OCI-LY1 (cell line): ENCODE data around the gene PMVK.

Source experiments
- H2AFZ ChIP-seq: fragments of 200-600 bp; sonication (generic), shearing (Covaris generic); 2 replicates; pipeline ENCODE4 v1.6.0; 2014; ENCODE audit warnings: antibody characterized with exemption, mild to moderate bottlenecking, low read length
- H3F3A ChIP-seq: fragments of 200-600 bp; sonication (generic), shearing (Covaris generic); 2 replicates; pipeline ENCODE4 v1.6.0; 2014; ENCODE audit warnings: mild to moderate bottlenecking, antibody characterized with exemption, low read length, moderate library complexity; ENCODE audit not compliant: insufficient read depth
- H3K27ac ChIP-seq: fragments of 200-600 bp; sonication (generic); 2 replicates; pipeline ENCODE4 v1.5.1; 2014; ENCODE audit warnings: low read length, mixed run types, mild to moderate bottlenecking, low read depth; ENCODE audit not compliant: poor library complexity, severe bottlenecking
- H3K27me3 ChIP-seq: fragments of 200-600 bp; sonication (generic); 2 replicates; pipeline ENCODE4 v1.6.0; 2014; ENCODE audit warnings: antibody characterized with exemption, mild to moderate bottlenecking, low read length, moderate library complexity; ENCODE audit not compliant: insufficient read depth
- H3K36me3 ChIP-seq: fragments of 200-600 bp; sonication (generic); 2 replicates; pipeline ENCODE4 v1.6.1; 2014; ENCODE audit warnings: mild to moderate bottlenecking, antibody characterized with exemption, low read length, moderate library complexity, mixed read lengths; ENCODE audit not compliant: insufficient read depth
- H3K4me1 ChIP-seq: fragments of 200-600 bp; sonication (generic); 2 replicates; pipeline ENCODE4 v1.5.1; 2014; ENCODE audit warnings: mild to moderate bottlenecking, low read length, moderate library complexity; ENCODE audit not compliant: insufficient read depth, severe bottlenecking
- H3K4me2 ChIP-seq: fragments of 200-600 bp; sonication (generic), shearing (Covaris generic); 2 replicates; pipeline ENCODE4 v1.6.1; 2014; ENCODE audit warnings: low read length
- H3K4me3 ChIP-seq: fragments of 200-600 bp; sonication (generic); 2 replicates; pipeline ENCODE4 v1.5.1; 2014; ENCODE audit warnings: low read length, low read depth, mild to moderate bottlenecking, mixed read lengths; ENCODE audit not compliant: poor library complexity, severe bottlenecking
- H3K79me2 ChIP-seq: fragments of 200-600 bp; shearing (Covaris generic); 2 replicates; pipeline ENCODE4 v1.6.1; 2016; ENCODE audit warnings: mixed run types, low read length, mixed read lengths; ENCODE audit not compliant: insufficient read depth
- H3K9ac ChIP-seq: fragments of 200-600 bp; sonication (generic), shearing (Covaris generic); 2 replicates; pipeline ENCODE4 v1.6.1; 2014; ENCODE audit warnings: mild to moderate bottlenecking, low read length, mixed read lengths
- H3K9me2 ChIP-seq: fragments of 200-600 bp; sonication (generic), shearing (Covaris generic); 2 replicates; pipeline ENCODE4 v1.6.1; 2014; ENCODE audit warnings: low read depth, mild to moderate bottlenecking, low read length, mixed read lengths
- H3K9me3 ChIP-seq: fragments of 200-600 bp; shearing (Covaris generic); 2 replicates; pipeline ENCODE4 v1.6.1; 2014; ENCODE audit warnings: low read length, mixed read lengths
- H4K20me1 ChIP-seq: fragments of 200-600 bp; sonication (generic), shearing (Covaris generic); 2 replicates; pipeline ENCODE4 v1.6.0; 2016; ENCODE audit warnings: mild to moderate bottlenecking, low read length; ENCODE audit not compliant: insufficient read depth
- EZH2 ChIP-seq: fragments of 200-600 bp; sonication (generic), shearing (Covaris generic); IDR thresholded peaks from 2 replicates; pipeline ENCODE4 v1.8.0; 2017; ENCODE audit warnings: borderline replicate concordance, mixed run types, mild to moderate bottlenecking, antibody characterized with exemption, low read length, moderate library complexity, mixed read lengths
- TF ChIP-seq, protein P1 (sequence below): fragments of 200-600 bp; sonication (generic), shearing (Covaris generic); IDR thresholded peaks from 2 replicates; pipeline ENCODE4 v1.5.1; 2017; ENCODE audit warnings: mild to moderate bottlenecking, antibody characterized with exemption, low read length, moderate library complexity, mixed read lengths

PMVK gene

DNA sequence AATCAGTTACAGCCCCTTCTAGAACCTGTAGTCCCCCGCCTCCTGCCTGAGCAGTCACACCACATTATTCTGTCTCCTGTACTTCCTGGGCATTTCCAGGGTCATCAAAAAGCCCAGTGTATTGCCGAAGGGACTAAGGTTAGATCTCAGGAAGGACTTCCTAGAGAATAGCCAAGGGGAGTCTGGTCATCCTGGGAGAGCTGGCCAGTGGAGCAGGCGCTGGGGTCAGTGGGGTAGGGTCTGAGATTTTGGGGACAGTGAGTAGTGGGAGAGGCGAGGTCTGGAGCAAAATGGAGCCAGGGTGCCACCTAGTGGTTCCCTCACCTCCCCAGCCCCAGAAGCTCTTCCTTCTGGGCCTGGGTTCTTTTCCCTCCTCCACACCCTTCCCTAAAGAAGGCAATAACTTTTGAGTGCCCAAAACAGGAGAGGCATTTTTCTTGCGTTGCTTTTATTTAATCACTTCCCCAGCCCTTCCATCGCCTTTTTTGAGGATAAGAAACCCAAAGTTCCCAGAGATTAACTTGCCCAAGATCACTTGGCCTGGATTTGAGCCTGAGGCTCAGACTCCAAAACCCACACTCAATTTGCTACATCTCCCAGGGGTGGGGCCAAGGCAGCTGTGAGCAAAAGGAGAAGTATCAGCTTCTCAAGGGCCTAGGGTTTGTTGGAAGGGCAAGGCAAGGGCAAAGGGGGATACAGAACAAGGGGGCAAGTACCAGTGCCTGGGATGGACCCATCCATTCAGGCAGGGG, 7.3 kb upstream of the PMVK start:
- H3K9me2 ChIP-seq: no peaks in the 10 kb centered on the region
- no peaks in the 10 kb centered on the region for H4K20me1 ChIP-seq
- no peaks in the 10 kb centered on the region for H3K9me3 ChIP-seq
- peaks cover 62% of the 10 kb centered on the region for H3K4me1 ChIP-seq
- H3K4me3 ChIP-seq: peak overlapping the region; percentile 65
- H3K4me2 ChIP-seq: peak overlapping the region; percentile 95
- no peak overlapping the region for H2AFZ ChIP-seq
- peak overlapping the region; percentile 97 for H3K27ac ChIP-seq
- no peaks in the 10 kb centered on the region for H3K27me3 ChIP-seq
- H3K36me3 ChIP-seq: peaks cover 4% of the 10 kb centered on the region; the same call in 1 of the 2 replicates
- TF ChIP-seq, protein P1, sequence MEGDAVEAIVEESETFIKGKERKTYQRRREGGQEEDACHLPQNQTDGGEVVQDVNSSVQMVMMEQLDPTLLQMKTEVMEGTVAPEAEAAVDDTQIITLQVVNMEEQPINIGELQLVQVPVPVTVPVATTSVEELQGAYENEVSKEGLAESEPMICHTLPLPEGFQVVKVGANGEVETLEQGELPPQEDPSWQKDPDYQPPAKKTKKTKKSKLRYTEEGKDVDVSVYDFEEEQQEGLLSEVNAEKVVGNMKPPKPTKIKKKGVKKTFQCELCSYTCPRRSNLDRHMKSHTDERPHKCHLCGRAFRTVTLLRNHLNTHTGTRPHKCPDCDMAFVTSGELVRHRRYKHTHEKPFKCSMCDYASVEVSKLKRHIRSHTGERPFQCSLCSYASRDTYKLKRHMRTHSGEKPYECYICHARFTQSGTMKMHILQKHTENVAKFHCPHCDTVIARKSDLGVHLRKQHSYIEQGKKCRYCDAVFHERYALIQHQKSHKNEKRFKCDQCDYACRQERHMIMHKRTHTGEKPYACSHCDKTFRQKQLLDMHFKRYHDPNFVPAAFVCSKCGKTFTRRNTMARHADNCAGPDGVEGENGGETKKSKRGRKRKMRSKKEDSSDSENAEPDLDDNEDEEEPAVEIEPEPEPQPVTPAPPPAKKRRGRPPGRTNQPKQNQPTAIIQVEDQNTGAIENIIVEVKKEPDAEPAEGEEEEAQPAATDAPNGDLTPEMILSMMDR: peak; percentile 91
- TF ChIP-seq EZH2: no peak
- peak overlapping the region; percentile 92; the same call in 1 of the 2 replicates for H3K9ac ChIP-seq
- H3K79me2 ChIP-seq: no peaks in the 10 kb centered on the region
- H3F3A ChIP-seq: no peaks in the 10 kb centered on the region

DNA sequence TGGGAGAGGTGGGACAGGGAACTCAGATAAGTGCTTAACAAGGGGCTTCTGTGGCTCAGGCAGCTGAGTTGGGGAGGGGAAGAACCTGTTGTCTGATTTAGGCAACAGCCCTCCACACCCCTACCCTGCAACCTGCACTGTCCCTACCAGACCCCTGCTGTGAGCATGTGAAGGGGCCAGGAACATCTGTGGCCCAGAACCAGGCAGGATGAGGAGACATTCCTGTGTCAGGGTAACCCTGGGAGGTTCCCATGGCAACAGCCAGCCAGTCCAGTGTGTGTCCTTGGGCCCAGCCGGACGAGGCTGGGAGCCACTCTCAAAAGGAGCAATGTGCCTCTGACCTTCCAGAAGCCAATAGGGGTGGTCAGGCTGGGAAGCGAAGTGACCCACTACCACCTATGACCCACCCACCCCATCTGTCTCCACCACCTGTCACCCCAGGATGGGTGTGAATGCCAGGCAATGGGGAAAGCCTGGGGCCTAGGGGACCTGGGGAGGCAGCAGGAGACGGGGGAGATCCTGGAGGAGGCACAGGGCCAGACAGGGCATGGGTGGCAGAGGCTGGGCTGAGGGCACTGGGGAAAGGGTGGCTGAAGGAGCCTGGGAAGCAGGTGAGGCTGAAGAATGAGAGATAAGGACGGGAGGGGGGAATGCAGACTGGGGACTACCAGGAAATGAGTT, 5.0 kb upstream of the PMVK start:
- H3K27me3 ChIP-seq: no peaks in the 10 kb centered on the region
- H3K4me3 ChIP-seq: peak overlapping the region; percentile 65
- H3K36me3 ChIP-seq: peaks cover 4% of the 10 kb centered on the region; the same call in 1 of the 2 replicates
- H3K4me1 ChIP-seq: peaks cover 76% of the 10 kb centered on the region
- peak overlapping the region; percentile 97 for H3K27ac ChIP-seq
- H3K79me2 ChIP-seq: no peaks in the 10 kb centered on the region
- H3K9me3 ChIP-seq: no peaks in the 10 kb centered on the region
- no peaks in the 10 kb centered on the region; the same call in 1 of the 2 replicates for H3F3A ChIP-seq
- H3K4me2 ChIP-seq: peak overlapping the region; percentile 95
- H2AFZ ChIP-seq: no peak overlapping the region
- no peaks in the 10 kb centered on the region for H3K9me2 ChIP-seq
- peak overlapping the region; percentile 92 for H3K9ac ChIP-seq
- TF ChIP-seq, protein P1: no peak
- TF ChIP-seq EZH2: no peak
- H4K20me1 ChIP-seq: no peaks in the 10 kb centered on the region

DNA sequence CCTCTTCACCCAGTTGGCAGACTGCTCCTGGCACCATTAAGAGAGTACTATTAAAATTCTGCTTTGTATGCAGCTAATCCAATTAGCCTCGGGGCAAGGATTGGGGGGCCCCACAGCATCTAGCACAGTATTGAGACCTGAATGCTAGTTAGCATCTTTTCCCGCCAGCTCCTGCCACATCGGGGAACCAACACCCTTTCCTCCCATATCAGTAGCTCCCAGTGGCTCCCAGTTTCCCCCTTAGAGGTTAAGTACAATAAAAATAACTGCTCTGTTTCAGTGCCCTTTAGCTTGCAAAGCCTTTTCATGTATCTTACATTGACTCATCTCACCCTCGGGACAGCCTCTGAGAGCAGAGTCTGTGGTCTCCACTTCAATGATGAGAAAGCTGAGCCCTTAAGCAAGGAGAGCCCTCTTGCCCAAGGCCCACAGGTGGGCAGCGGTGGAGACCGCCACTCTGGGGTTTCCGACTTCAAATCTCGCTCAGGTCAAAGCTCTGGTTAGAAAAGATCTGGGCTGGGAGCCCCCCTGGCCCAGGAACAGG, 4.2 kb upstream of the PMVK start:
- no peak for TF ChIP-seq EZH2
- TF ChIP-seq, protein P1: no peak
- Histone ChIP-seq H3K4me2 (peak overlapping the region; percentile 95), H3K9me2 (no peaks in the 10 kb centered on the region), H3K27ac (peak overlapping the region; percentile 97), H4K20me1 (no peaks in the 10 kb centered on the region), H3K9me3 (no peaks in the 10 kb centered on the region), H3F3A (no peaks in the 10 kb centered on the region; the same call in 1 of the 2 replicates), H3K27me3 (no peaks in the 10 kb centered on the region), H3K36me3 (peaks cover 4% of the 10 kb centered on the region; the same call in 1 of the 2 replicates), H3K9ac (peak overlapping the region; percentile 92), H3K4me3 (peak overlapping the region; percentile 65), H2AFZ (no peak overlapping the region), H3K79me2 (no peaks in the 10 kb centered on the region; the same call in 1 of the 2 replicates), H3K4me1 (peaks cover 82% of the 10 kb centered on the region)
